HL-60 (cell line): ENCODE measurements around the gene HAPLN1.

Experiments
- TF ChIP-seq, protein P1 (sequence below): IDR thresholded peaks from 2 replicates; pipeline ENCODE4 v1.6.1; 2012; ENCODE audit warnings: low read depth; ENCODE audit not compliant: insufficient replicate concordance
- TF ChIP-seq, protein P2 (sequence below): IDR thresholded peaks from one replicate; pipeline ENCODE4 v1.5.1; 2011; ENCODE audit warnings: low read length, control low read depth, inconsistent platforms; ENCODE audit not compliant: insufficient read depth

DNA sequence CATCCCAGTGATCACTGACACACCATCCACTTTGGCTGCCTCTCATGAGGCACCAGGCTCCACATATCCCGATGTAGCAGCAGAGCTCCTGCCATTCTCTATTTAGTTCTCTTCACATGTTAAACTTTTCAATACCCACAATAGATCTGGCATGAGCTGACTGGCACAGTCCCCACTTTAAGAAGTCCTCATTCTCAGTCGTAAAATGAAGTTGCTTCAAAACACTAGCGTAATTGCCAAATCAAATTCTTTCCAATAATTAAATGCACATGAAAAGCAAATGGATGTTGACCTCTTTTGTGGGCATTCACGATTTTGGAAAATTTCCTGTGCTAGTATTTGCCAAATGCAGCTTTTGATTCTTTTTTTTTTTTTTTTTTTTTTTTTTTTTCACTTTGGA is 32.4 kb downstream of the HAPLN1 start:
- TF ChIP-seq, protein P1, sequence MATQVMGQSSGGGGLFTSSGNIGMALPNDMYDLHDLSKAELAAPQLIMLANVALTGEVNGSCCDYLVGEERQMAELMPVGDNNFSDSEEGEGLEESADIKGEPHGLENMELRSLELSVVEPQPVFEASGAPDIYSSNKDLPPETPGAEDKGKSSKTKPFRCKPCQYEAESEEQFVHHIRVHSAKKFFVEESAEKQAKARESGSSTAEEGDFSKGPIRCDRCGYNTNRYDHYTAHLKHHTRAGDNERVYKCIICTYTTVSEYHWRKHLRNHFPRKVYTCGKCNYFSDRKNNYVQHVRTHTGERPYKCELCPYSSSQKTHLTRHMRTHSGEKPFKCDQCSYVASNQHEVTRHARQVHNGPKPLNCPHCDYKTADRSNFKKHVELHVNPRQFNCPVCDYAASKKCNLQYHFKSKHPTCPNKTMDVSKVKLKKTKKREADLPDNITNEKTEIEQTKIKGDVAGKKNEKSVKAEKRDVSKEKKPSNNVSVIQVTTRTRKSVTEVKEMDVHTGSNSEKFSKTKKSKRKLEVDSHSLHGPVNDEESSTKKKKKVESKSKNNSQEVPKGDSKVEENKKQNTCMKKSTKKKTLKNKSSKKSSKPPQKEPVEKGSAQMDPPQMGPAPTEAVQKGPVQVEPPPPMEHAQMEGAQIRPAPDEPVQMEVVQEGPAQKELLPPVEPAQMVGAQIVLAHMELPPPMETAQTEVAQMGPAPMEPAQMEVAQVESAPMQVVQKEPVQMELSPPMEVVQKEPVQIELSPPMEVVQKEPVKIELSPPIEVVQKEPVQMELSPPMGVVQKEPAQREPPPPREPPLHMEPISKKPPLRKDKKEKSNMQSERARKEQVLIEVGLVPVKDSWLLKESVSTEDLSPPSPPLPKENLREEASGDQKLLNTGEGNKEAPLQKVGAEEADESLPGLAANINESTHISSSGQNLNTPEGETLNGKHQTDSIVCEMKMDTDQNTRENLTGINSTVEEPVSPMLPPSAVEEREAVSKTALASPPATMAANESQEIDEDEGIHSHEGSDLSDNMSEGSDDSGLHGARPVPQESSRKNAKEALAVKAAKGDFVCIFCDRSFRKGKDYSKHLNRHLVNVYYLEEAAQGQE: no peak
- TF ChIP-seq, protein P2, sequence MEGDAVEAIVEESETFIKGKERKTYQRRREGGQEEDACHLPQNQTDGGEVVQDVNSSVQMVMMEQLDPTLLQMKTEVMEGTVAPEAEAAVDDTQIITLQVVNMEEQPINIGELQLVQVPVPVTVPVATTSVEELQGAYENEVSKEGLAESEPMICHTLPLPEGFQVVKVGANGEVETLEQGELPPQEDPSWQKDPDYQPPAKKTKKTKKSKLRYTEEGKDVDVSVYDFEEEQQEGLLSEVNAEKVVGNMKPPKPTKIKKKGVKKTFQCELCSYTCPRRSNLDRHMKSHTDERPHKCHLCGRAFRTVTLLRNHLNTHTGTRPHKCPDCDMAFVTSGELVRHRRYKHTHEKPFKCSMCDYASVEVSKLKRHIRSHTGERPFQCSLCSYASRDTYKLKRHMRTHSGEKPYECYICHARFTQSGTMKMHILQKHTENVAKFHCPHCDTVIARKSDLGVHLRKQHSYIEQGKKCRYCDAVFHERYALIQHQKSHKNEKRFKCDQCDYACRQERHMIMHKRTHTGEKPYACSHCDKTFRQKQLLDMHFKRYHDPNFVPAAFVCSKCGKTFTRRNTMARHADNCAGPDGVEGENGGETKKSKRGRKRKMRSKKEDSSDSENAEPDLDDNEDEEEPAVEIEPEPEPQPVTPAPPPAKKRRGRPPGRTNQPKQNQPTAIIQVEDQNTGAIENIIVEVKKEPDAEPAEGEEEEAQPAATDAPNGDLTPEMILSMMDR: no peak
